Panc1 (cell line): ENCODE measurements around the gene BCR.

Source experiments
- POLR2AphosphoS5 ChIP-seq: IDR thresholded peaks from 2 replicates; pipeline ENCODE4 v1.6.1; 2012; ENCODE audit warnings: mild to moderate bottlenecking, low read depth, low read length, moderate library complexity
- SIN3A ChIP-seq: IDR thresholded peaks from 2 replicates; pipeline ENCODE4 v1.6.1; 2012; ENCODE audit warnings: low read depth, mild to moderate bottlenecking, low read length, moderate library complexity, borderline replicate concordance; ENCODE audit not compliant: insufficient read depth
- TF ChIP-seq, protein P1 (sequence below): fragments of 450-650 bp; IDR thresholded peaks from 2 replicates; pipeline ENCODE4 v1.5.1; 2017; ENCODE audit warnings: mild to moderate bottlenecking

DNA sequence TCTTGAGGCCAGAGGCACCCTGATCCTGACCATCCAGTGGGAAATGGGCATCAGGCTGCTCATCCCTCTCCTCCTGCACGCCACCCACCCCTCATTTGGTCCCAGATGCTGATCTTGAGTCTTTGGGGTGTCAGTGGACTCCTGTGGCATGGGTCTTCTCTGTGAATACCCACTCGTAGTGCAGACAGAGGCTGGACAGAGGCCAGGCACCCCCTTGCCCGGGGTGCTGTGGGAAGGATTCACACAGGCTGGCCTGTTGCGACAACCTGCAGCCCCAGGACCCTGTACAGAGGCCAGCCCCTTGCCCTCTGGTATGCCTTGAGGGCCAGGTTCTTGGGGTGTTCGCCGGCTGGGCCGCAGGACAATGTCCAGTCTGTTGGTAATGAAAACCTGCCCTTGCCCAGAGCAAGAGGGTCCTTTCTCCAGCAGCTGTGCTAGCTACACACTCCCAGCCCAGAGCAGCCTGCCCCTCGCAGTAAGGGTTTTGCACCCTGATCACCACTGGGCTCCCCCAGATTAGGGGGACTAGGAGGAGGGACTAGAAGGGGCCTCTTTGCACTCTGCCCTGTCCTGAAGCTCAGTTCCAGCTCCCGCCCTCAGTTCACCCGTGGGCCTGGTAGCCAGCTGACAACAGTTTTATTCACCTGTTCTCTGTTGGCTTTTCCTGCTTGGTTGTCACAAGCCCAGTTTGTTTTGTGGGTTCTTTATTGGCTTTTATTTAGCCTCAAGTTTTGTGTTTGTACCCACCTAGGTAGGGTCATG is 76.0 kb downstream of the BCR start:
- TF ChIP-seq, protein P1, sequence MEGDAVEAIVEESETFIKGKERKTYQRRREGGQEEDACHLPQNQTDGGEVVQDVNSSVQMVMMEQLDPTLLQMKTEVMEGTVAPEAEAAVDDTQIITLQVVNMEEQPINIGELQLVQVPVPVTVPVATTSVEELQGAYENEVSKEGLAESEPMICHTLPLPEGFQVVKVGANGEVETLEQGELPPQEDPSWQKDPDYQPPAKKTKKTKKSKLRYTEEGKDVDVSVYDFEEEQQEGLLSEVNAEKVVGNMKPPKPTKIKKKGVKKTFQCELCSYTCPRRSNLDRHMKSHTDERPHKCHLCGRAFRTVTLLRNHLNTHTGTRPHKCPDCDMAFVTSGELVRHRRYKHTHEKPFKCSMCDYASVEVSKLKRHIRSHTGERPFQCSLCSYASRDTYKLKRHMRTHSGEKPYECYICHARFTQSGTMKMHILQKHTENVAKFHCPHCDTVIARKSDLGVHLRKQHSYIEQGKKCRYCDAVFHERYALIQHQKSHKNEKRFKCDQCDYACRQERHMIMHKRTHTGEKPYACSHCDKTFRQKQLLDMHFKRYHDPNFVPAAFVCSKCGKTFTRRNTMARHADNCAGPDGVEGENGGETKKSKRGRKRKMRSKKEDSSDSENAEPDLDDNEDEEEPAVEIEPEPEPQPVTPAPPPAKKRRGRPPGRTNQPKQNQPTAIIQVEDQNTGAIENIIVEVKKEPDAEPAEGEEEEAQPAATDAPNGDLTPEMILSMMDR: no peak
- TF ChIP-seq SIN3A (no peak), POLR2AphosphoS5 (no peak)
